D721Med (cell line): ENCODE data around the gene PDZK1.

ENCODE experiments used
- DNase-seq: peaks from one replicate; pipeline ENCODE4 v3.0.0; 2011; ENCODE audit warnings: low spot score; ENCODE audit not compliant: insufficient read length
- FAIRE-seq: peaks from 2 replicates; lab custom pipeline; 2011; peaks lifted over from hg19 to GRCh38; lab: Jason Lieb, UNC
- TF ChIP-seq, protein P1 (sequence below): IDR thresholded peaks from 2 replicates; pipeline ENCODE4 v1.5.1; 2012; ENCODE audit warnings: mild to moderate bottlenecking, control low read depth; ENCODE audit not compliant: insufficient read depth; ENCODE audit errors: missing control alignments

Gene PDZK1

DNA sequence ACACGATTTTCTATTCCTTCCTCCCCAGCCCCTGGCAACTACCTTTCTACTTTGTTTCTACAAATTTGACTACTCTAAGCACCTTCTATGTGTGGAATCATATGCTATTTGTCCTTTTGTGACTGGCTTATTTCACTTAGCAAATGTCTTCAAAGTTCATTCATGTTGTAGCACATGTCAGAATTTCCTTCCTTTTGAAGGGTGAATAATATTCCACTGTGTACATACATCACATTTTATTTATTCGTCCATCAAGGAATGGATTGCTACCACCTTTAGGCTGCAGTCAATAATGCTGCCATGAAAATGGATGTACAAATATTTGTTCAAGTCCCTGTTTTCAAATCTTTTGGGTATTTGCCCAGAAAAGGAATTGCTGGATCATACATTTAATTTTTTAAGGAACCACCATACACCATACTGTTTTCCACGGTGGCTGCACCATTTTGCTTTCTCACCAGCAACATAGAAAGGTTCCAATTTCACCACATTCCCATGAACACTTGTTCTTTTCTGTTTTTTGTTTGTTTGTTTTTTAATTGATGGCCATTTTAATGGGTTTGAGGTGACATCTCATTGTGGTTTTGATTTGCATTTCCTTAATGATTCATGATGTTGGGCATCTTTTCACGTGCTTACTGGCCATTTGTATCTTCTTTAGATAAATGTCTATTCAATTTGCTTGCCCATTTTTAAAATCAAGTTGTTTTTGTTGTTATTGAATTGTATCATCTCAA, 3.3 kb upstream of the PDZK1 start:
- TF ChIP-seq, protein P1, sequence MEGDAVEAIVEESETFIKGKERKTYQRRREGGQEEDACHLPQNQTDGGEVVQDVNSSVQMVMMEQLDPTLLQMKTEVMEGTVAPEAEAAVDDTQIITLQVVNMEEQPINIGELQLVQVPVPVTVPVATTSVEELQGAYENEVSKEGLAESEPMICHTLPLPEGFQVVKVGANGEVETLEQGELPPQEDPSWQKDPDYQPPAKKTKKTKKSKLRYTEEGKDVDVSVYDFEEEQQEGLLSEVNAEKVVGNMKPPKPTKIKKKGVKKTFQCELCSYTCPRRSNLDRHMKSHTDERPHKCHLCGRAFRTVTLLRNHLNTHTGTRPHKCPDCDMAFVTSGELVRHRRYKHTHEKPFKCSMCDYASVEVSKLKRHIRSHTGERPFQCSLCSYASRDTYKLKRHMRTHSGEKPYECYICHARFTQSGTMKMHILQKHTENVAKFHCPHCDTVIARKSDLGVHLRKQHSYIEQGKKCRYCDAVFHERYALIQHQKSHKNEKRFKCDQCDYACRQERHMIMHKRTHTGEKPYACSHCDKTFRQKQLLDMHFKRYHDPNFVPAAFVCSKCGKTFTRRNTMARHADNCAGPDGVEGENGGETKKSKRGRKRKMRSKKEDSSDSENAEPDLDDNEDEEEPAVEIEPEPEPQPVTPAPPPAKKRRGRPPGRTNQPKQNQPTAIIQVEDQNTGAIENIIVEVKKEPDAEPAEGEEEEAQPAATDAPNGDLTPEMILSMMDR, result no peak
- no peak for FAIRE-seq

DNA sequence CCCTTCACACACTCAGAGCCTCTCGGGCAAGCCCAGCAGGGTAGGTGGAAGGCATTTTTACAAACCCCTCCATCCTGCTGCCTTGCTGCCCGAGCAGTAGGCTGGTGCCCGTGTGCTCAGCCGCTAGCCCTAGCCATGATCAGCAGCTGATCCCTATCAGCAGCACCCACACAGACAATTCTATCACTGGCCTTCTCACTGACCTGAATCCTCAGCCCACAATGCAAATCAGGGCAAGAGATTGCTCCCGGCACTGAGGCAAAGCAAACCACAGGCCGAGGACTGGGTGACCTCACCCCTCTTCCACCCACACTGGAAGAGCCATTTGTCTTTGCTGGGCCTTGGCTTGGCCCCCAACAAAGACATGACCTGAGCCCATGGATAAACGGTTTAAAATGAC, 895 bp upstream of the PDZK1 start:
- TF ChIP-seq, protein P1, result no peak
- no peak for FAIRE-seq
- no peak for DNase-seq

More for the DNA sequence above, 3.3 kb upstream of the PDZK1 start:
- DNase-seq, result no peak

DNA sequence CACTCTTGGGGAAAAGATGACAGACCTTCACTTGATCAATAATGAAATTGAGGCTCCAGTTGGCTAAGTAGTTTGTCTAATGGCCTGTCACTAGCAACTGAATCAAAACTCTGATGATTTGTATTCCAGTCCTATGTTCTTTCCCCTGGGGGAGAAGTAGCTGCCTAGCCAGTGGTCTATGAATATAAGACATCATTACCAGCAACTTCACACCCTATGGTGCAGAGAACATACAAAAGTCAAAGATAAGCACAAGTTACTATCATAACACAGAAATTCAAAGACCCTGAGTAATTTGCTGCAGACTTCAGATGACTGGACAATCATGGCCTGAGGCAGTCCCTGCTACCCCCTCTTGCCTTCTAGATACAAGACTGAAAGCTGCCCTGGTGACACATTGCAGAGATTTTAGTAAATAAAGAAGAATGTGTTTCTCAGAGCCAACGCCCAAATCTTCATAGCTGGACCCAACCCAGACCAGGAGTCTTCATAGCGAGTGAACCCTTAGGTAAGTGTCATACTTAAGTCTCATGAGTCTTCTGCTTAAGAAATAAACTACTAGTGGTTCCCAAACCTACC, 993 bp downstream of the PDZK1 start:
- no peak for DNase-seq
- FAIRE-seq, result no peak
- TF ChIP-seq, protein P1, result no peak

DNA sequence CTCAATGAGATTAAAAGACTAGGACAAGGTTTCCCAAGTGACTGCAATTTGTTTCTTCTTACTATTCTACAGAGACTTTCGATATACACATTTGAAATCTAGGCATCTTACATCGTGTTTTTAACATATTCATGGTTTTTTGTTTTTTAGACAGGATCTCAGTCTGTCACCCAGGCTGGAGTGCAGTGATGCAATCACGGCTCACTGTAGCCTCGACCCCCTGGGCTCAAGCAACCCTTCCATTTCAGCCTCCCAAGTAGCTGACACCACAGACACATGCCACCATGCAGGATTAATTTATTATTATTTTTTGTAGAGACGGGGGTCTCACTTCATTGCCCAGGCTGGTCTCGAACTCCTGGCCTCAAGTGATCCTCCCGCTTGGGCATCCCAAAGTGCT, 1.5 kb downstream of the PDZK1 start:
- FAIRE-seq, result no peak
- TF ChIP-seq, protein P1, result no peak
- no peak for DNase-seq

DNA sequence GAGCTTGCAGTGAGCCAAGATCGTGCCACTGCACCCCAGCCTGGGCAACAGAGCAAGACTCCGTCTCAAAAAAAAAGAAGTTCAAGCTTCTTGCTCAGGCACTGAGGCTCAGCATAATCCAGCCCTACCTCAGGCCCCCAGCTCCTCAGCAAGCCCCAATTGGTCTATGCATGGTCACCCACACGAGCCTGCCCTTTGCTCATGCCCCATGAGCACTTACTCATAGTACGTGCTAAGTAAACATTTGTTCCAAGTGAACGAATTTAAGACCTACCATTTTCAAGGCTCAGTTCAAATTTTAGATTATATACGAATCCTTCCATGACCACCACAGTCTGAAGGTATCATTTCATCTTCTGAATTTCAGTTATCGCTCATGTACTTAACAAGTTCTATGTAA, 4.3 kb downstream of the PDZK1 start:
- DNase-seq, result no peak
- no peak for FAIRE-seq
- TF ChIP-seq, protein P1, result no peak

DNA sequence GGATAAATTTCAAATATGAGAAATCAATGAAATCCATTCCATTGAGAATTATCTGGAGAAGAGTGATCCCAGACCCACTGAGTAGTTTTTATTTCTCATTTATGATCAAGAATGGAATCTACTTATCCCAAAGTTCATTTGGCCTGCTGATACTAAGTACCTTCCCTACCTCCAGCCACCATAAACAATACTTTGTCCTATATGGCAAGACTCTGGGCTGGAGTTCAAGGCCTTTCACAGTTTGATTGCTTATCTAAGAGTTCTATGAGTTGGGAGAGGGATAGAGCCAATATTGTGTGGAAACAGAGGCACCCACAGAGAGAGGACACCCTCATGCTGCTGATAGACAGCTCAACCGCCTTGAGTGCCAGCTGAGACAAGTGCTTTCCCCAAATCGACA, 5.1 kb downstream of the PDZK1 start:
- DNase-seq (no peak), FAIRE-seq (no peak)
- TF ChIP-seq, protein P1, result no peak

DNA sequence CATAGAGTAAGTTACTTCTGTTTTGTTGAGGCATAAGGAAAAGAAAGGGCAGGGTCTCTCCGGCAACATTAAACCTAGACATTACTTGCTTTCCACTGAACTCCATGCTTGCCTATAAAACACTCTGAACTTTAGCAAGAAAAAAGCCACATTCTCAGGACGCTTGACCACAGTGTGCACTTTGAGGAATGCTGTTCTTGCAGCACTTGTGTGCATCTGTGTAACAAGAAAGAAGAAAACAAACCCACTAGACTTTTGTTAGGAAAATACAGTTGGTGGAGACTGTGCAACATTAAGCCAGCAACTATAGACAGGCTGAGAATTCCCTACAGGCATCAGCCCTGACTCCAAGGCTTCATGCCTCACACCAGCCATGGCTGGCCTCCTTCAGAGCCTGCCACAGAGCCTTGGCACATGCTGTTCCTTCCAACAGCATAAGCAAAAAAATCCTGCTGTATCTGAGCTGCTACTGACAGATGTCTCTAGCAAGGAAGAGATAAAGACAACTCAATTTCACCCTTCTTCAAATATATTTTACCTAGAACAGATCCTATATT, 5.8 kb downstream of the PDZK1 start:
- TF ChIP-seq, protein P1, result no peak
- DNase-seq (no peak), FAIRE-seq (no peak)
